GM18526 (cell line): ENCODE data around the gene GOLGA8O.
"Not testable (repeated sequence)": the region's sequence is repeated elsewhere in the genome, so short reads cannot be mapped to it uniquely, and the experiment has no call there.

Source experiments
- POLR2A ChIP-seq: IDR thresholded peaks from 3 replicates; pipeline ENCODE4 v1.6.1; 2011; ENCODE audit not compliant: insufficient read length; ENCODE audit errors: extremely low read depth

GOLGA8O gene

DNA sequence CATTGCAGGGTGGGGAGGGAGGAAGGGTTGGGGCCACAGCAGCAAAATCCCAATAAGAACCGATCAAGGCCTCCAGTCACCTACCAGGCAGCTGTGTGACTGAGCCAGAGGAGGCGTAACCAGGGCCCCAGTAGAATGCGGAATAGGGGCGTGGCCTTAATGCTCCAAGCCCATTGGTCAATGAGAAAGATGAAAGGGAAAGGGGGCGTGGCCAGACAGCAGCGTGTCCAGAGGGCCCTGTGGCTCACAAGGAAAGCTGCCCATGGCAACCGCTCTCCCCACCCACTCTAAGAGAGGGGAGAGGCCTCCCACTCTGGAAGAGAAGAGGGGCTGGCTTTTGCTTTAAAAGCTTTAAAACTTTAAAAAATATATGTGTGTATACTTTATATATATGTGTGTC is at the start of gene GOLGA8O:
TSS of gene GOLGA8O (minus strand) at position 101 of the 400 bp plus-strand sequence. CDS start at position 3, 98 bp downstream.
- TF ChIP-seq POLR2A: not testable (repeated sequence)

DNA sequence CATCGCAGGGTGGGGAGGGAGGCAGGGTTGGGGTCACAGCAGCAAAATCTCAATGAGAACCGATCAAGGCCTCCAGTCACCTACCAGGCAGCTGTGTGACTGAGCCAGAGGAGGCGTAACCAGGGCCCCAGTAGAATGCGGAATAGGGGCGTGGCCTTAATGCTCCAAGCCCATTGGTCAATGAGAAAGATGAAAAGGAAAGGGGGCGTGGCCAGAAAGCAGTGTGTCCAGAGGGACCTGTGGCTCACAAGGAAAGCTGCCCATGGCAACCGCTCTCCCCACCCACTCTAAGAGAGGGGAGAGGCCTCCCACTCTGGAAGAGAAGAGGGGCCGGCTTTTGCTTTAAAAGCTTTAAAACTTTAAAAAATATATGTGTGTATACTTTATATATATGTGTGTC is 52.2 kb downstream of the GOLGA8O start, which contains the start of gene GOLGA8K:
TSS of gene GOLGA8K (minus strand) at position 101 of the 400 bp plus-strand sequence. CDS start at position 3, 98 bp downstream.
- not testable (repeated sequence) for TF ChIP-seq POLR2A
